ENCODE data around the gene MGAT4A. TPM values are rescaled to one million over a fixed set of nuclear protein-coding genes. Genes with fewer than 3 reads are reported as not detected.

The MGAT4A gene
- total RNA-seq, 4 donors from 2014 or later, result 4.1 to 11.6 (median 7.1) TPM

DNA sequence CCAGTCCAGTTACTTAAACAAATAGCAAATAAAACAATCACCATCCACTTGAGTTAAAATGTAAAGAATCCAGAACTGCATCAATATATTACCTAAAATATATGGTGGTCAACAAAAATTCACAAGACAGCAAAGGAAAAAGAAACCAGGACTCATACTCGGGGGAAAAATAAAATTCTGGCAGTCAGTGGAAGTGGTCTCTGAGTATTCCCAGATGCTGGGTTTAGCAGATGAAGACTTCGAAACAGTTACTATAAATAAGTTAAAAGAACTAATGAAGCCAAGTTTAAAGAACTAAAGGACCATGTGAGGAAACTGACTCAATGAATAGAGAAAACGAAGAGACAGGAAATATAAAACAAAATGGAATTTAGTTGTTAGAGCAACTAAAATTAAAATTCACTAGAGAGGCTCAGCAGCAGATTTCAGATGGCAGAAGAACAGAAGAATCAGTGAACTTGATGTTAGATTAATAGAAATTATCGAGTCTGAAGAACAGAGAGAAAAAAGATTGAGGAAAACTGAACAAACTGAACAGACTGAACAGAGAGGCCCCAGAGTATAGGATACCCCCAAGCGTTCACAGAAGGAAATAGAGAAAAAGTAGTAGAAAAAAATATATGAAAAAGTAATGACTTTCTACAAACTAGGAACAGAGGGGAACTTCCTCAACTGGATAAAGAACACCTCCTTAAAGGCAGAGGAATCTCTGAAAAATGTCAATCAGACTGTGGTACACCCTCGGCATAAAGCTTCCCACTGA is 27.9 kb downstream of the MGAT4A start:
- peaks cover 8 to 41% (median 10%) of the 10 kb centered on the region in 3 donors for H3K4me1 ChIP-seq
- 54 to 68% methylated on average over 6 of the region's 6 CpGs for WGBS, 2 donors
- peak overlapping the region in 2 of 4 donors; percentile 48 to 51 for H3K27ac ChIP-seq
- no peak for DNase-seq
- no peaks in the 10 kb centered on the region for H3K9me3 ChIP-seq
- no peak overlapping the region for H3K4me3 ChIP-seq
- H3K36me3 ChIP-seq, result no peaks in the 10 kb centered on the region
- intact Hi-C loops (cut with DNase I), result no loop called here
- no peaks in the 10 kb centered on the region for H3K27me3 ChIP-seq
- TF ChIP-seq, protein P1, sequence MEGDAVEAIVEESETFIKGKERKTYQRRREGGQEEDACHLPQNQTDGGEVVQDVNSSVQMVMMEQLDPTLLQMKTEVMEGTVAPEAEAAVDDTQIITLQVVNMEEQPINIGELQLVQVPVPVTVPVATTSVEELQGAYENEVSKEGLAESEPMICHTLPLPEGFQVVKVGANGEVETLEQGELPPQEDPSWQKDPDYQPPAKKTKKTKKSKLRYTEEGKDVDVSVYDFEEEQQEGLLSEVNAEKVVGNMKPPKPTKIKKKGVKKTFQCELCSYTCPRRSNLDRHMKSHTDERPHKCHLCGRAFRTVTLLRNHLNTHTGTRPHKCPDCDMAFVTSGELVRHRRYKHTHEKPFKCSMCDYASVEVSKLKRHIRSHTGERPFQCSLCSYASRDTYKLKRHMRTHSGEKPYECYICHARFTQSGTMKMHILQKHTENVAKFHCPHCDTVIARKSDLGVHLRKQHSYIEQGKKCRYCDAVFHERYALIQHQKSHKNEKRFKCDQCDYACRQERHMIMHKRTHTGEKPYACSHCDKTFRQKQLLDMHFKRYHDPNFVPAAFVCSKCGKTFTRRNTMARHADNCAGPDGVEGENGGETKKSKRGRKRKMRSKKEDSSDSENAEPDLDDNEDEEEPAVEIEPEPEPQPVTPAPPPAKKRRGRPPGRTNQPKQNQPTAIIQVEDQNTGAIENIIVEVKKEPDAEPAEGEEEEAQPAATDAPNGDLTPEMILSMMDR (IDR thresholded peaks at IDR 0.05), result no peak
- no peak for TF ChIP-seq POLR2A (IDR thresholded peaks at IDR 0.05)

DNA sequence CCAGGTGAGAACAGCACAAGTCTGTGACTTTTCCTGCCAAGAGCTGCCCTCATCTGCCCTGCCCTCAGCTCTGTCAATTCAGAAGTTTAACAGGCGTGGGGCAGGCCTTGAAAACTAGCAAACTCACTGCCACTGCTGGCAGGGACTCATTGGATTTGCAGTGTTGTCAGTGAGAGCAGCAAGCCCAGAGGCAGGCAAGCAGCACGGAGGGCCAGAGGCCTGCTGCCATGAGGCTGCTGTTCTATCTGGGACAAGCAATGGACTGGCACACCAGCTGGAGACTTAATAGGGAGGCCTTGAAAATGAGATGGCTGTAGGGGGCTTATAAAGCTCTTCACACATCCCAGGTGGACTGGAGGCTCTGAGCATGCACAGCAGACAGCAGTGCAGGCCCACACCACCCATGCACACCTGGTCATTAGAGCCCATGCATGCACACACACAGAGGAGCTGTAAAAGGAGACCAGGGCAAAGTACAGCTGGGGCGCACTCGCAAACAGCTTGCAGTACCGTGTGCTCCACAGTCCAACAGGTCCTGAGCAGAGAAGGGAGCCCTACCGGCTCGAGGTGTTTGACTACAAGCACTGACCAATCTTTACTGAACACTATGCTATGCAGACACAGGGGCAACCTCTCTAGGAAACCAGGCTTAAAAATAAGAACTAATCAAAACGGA is 28.7 kb downstream of the MGAT4A start:
- Histone ChIP-seq H3K4me3 (no peak overlapping the region), H3K4me1 (peaks cover 8 to 40% (median 10%) of the 10 kb centered on the region in 3 donors), H3K27me3 (no peaks in the 10 kb centered on the region), H3K9me3 (no peaks in the 10 kb centered on the region), H3K36me3 (no peaks in the 10 kb centered on the region), H3K27ac (peak overlapping the region in 3 of 4 donors; percentile 48 to 59 (median 51))
- DNase-seq, result no peak
- TF ChIP-seq, protein P1 (IDR thresholded peaks at IDR 0.05), result no peak
- TF ChIP-seq POLR2A (IDR thresholded peaks at IDR 0.05), result no peak
- whole genome bisulfite sequencing, 2 donors, result 66 to 78% methylated on average over 5 to 8 of the region's 8 CpGs
- intact Hi-C loops (cut with DNase I), result no loop called here

DNA sequence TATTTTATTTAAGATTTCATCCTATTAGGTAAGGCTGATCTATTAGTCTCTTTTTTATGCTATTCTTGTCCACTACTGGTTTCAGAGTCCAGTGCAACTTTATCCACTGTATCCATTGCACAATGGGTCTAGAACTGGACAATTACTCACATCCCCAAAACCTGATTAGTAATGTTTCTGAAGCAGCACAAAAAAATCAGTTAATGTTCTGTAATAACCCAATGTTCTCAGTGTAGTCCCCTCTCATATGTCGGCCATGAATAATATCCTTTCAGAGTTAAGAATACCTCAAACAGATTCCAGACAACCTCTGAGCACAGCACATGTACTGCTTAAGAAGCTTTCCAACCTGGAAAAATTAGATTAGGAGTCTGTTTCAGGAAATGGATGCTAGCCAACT is 29.7 kb downstream of the MGAT4A start:
- 65 to 67% methylated on average over 1 of the region's 1 CpG for WGBS, 2 donors
- Histone ChIP-seq H3K4me3 (no peak overlapping the region), H3K27me3 (no peaks in the 10 kb centered on the region), H3K27ac (peak overlapping the region in 2 of 4 donors; percentile 51 to 59), H3K36me3 (no peaks in the 10 kb centered on the region), H3K9me3 (no peaks in the 10 kb centered on the region), H3K4me1 (peaks cover 8 to 37% (median 10%) of the 10 kb centered on the region in 3 donors)
- intact Hi-C loops (cut with DNase I), result no loop called here
- TF ChIP-seq, protein P1 (IDR thresholded peaks at IDR 0.05), result no peak
- no peak for TF ChIP-seq POLR2A (IDR thresholded peaks at IDR 0.05)
- no peak for DNase-seq

DNA sequence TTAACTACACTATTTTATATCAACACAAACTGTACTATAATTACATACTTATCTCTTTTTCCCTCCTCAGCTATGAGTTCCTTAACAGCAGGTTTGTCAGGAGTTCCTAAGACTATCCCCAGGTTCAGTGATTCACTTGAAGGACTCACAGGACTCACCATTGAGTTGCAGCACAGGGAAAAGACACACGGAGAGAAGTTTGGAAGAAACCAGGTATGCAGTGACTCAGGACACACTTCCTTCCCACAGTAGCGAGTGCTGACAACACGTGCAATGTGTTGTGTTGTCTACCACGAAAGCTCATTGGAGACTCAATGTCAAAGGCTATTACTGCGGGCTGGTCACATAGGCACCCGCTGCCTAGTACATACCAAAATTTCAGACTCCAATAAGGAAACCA is 32.0 kb downstream of the MGAT4A start:
- 75 to 89% methylated on average over 6 of the region's 6 CpGs for WGBS, 2 donors
- Histone ChIP-seq H3K4me3 (no peak overlapping the region), H3K27ac (no peak overlapping the region), H3K36me3 (no peaks in the 10 kb centered on the region), H3K27me3 (no peaks in the 10 kb centered on the region), H3K4me1 (peaks cover 8 to 40% (median 10%) of the 10 kb centered on the region in 3 donors), H3K9me3 (no peaks in the 10 kb centered on the region)
- intact Hi-C loops (cut with DNase I), result no loop called here
- no peak for TF ChIP-seq POLR2A (IDR thresholded peaks at IDR 0.05)
- TF ChIP-seq, protein P1 (IDR thresholded peaks at IDR 0.05), result no peak
- DNase-seq, result no peak

All from esophagus squamous epithelium (tissue), 5 donors.